NCI-H1092 (cell line): ENCODE data around the gene RAB11A.

ENCODE experiments used
- DNase-seq: peaks from one replicate; lab custom pipeline; 2025; lab: John Stamatoyannopoulos, UW

Gene RAB11A

GRCh38 chr15:65869126-65869953 lies at the start of gene RAB11A:
RAB11A (plus strand) TSS chr15:65869491; CDS start chr15:65869586, 95 bp downstream.
- DNase-seq = peak; percentile 91

DNA sequence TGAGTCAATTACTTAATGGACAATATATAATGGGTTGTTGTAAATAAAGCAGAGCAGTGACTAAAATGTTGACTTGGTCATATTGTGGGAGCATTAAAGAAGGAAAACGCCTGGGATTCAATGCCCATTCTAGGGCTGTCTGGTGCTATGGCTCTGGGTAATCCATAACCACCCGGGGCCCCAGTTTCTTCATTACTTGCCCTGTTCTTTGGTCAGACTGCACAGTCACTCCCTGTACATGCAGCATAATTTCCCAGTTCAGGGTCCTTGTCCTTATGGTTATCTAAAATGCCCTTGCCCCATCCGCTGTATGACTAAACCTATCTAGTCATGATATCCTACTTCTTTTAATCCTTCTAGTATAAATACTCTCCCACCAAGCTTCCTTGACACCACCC lies 49.7 kb upstream of the RAB11A start:
- no peak for DNase-seq

DNA sequence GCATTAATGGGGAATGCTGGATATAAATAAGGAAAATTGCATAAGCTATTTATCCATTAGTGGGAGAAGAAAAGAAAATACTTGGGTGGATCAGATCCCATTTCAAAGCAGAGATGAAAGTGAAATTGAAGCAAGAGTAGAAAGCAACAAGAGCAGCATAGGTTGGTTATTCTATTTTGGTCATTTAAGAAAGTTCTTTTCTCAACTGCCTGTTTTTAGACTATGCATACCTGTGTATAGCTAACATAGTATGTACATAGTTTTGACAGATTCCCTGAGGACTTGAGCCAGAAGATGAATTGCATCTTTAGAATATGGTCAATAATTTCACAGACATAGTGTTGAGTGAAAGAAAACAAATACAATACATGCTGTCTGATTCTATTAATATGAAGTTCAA lies 48.2 kb upstream of the RAB11A start:
- DNase-seq = no peak

GRCh38 chr15:65822316-65822715 lies 47.0 kb upstream of the RAB11A start:
- DNase-seq = no peak

DNA sequence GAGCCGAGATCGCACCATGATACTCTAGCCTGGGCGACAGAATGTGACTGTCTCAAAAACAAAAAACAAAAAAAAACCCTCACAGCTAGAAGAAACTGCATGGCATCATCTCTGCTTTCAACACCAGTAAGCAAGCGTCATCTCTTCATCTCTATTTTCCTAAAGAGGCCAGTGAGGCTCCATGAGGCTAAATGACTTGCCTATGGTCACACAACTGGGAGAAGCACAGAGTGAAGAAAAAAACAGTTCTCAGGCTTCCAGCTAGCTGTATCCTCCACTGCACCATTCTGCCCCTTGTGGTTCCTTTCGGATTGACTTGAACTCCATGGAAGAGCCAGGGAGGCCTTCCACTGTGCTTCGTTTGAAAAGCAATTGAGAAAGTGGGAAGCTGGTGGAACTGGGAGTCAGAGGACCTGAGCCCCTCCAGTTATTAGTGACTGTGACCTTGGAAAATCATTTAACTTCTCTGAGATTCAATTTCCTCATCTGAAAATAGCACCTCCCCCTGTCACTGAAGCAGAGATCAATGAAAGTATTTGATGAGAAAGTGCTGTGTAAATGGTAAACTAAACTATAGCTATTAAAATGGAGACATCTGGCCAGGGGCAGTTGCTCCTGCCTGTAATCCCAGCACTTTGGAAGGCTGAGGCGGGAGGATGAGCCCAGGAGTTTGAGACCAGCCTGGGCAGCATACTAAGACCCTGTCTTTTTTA lies 45.1 kb upstream of the RAB11A start:
- DNase-seq = peak; percentile 60

- DNase-seq = no peak
These were observed 44.2 kb upstream of the RAB11A start for GRCh38 chr15:65824941-65825544.

- DNase-seq = no peak
These were observed 42.2 kb upstream of the RAB11A start for GRCh38 chr15:65827065-65827464.

DNA sequence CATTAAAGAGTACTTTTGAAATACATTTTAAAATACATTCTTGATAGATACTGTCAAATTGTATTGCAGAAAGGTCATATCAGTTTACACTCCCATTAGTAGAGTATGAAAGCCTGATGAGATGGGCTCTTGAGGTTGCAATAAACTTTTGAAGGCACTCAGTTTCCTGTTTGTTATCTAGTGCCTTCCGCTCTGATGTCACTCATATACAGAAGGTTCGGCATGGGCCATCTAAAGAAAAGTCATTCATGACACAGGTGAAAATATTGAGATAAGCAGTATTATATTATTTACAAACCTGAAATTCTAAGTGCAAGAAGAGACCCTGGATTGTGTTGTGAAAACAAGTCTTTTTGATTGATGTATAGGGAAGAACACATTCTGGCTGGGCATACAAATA lies 40.7 kb upstream of the RAB11A start:
- no peak for DNase-seq

- no peak for DNase-seq
These were observed 40.0 kb upstream of the RAB11A start for GRCh38 chr15:65829130-65829764.

- DNase-seq = peak; percentile 96
These were observed 36.5 kb upstream of the RAB11A start for GRCh38 chr15:65832549-65833364.

- peak; percentile 64 for DNase-seq
These were observed 35.6 kb upstream of the RAB11A start for GRCh38 chr15:65833501-65834205.

- DNase-seq = no peak
These were observed 34.5 kb upstream of the RAB11A start for GRCh38 chr15:65834603-65835282.

GRCh38 chr15:65835447-65835846 lies 33.8 kb upstream of the RAB11A start:
- DNase-seq = no peak

DNA sequence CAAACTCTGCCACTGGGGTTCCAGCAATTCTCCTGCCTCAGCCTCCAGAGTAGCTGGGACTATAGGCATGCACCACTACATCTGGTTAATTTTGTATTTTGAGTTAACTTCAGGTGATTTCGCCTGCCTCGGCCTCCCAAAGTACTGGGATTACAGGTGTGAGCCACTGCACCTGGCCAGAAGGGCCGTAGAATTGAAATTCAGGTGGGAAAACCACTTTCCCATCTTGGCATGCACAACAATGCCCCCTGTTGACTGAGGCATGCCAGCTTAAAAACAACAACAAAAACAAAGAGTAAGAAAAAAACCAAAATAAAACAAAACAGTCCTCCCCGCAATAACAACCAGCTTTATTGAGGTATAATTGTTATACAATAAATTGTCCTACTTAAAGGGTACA lies 32.6 kb upstream of the RAB11A start:
- DNase-seq = no peak

- no peak for DNase-seq
These were observed 31.7 kb upstream of the RAB11A start for GRCh38 chr15:65837301-65838294.

- DNase-seq = no peak
These were observed 29.9 kb upstream of the RAB11A start for GRCh38 chr15:65839354-65839901.

- no peak for DNase-seq
These were observed 29.3 kb upstream of the RAB11A start for GRCh38 chr15:65839985-65840384.

DNA sequence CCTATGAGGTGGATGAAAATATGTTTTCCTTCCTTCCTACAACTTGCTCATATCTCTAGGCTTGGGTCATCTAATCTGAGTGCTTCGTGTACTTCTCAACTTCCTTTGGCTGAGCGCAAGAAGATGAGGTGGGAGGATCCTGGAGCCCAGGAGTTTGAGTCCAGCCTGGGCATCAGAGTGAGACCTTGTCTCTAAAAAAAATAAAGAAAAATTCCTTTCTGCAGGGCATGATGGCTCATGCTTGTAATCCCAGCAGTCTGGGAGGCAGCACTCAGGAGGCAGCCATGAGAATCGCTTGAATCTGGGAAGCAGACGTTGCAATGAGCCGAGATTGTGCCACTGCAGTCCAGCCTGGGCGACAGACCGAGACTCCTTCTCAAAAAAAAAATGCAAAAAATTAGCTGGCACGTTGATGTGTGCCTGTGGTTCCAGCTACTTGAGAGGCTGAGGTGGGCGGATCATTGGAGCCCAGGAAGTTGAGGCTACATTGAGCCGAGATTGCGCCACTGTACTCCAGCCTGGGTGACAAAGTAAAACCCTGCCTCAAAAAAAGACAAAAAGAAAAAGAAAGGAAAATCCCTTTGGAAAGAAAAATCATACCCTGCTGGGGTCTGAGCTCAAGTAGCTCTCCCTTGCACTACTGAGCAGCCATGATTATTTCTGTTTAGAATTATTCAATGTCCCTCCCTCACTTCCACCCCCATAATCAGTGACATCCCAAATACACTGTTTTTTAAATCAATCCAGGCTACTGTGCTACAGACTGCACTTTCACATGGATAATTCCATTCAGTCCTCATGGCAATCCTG lies 28.0 kb upstream of the RAB11A start:
- DNase-seq = no peak
